Measurements from ENCODE around the gene KREMEN1. TPM values are rescaled to one million over a fixed set of nuclear protein-coding genes. Genes with fewer than 3 reads are reported as not detected.

KREMEN1 gene
- total RNA-seq, 1 donor from 2014 or later = 23.5 TPM

DNA sequence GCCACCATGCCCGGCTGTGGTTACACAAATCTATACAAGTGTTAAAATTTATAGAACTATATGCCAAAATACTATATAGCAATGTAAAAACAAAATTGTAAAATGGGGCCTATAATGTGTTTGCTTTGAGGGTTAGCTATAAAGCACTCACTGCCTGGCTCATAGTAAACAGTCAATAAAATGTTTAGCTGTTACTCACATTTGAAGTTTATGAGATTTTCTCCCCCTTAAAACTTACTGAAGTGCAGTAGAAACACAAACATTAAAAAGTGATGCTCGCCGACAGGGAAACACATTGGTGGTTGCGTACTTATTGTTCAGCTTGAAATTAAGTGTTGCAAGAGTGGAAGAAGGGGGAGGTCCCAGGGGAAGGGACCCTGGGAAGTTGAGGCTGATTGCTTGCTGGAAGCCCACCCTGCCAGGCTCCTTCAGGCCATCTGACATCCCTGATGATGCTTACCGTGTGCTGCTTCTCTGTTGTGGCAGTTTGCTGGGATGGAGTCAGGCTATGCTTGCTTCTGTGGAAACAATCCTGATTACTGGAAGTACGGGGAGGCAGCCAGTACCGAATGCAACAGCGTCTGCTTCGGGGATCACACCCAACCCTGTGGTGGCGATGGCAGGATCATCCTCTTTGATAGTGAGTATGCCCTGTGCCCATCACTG, 52.1 kb downstream of the KREMEN1 start:
- TF ChIP-seq, protein P1, sequence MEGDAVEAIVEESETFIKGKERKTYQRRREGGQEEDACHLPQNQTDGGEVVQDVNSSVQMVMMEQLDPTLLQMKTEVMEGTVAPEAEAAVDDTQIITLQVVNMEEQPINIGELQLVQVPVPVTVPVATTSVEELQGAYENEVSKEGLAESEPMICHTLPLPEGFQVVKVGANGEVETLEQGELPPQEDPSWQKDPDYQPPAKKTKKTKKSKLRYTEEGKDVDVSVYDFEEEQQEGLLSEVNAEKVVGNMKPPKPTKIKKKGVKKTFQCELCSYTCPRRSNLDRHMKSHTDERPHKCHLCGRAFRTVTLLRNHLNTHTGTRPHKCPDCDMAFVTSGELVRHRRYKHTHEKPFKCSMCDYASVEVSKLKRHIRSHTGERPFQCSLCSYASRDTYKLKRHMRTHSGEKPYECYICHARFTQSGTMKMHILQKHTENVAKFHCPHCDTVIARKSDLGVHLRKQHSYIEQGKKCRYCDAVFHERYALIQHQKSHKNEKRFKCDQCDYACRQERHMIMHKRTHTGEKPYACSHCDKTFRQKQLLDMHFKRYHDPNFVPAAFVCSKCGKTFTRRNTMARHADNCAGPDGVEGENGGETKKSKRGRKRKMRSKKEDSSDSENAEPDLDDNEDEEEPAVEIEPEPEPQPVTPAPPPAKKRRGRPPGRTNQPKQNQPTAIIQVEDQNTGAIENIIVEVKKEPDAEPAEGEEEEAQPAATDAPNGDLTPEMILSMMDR (IDR thresholded peaks at IDR 0.05) = no peak
- no peak overlapping the region for H3K4me3 ChIP-seq
- no peak overlapping the region for H3K27ac ChIP-seq
- DNase-seq (no peak), ATAC-seq (no peak)
- no peaks in the 10 kb centered on the region for H3K27me3 ChIP-seq (ENCODE audit: low read depth)
- H3K36me3 ChIP-seq = peaks cover 11% of the 10 kb centered on the region
- H3K9me3 ChIP-seq = no peaks in the 10 kb centered on the region
- H3K4me1 ChIP-seq = peaks cover 3% of the 10 kb centered on the region
- intact Hi-C loops (cut with DNase I) = no loop called here

DNA sequence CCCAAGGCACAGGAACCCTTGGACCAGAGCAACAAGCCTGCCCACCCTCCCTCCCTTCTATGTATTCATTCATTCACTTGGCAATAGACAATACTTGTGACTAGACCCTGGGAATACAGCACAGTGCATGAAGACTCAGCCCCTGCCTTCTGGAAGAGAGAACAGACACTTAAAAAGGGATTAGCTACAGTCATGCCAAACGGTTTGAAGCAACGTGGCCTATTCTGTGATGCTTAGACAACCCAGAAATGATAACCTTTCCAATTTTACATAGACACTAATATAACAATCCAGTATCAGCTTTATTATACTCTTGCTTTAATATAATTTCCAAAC, 52.6 kb downstream of the KREMEN1 start:
- intact Hi-C loops (cut with DNase I) = no loop called here
- Histone ChIP-seq H3K9me3 (no peaks in the 10 kb centered on the region), H3K27me3 (ENCODE audit: low read depth) (no peaks in the 10 kb centered on the region), H3K36me3 (peaks cover 11% of the 10 kb centered on the region), H3K4me1 (peaks cover 3% of the 10 kb centered on the region), H3K4me3 (no peak overlapping the region), H3K27ac (no peak overlapping the region)
- ATAC-seq (no peak), DNase-seq (no peak)
- TF ChIP-seq, protein P1 (IDR thresholded peaks at IDR 0.05) = no peak

DNA sequence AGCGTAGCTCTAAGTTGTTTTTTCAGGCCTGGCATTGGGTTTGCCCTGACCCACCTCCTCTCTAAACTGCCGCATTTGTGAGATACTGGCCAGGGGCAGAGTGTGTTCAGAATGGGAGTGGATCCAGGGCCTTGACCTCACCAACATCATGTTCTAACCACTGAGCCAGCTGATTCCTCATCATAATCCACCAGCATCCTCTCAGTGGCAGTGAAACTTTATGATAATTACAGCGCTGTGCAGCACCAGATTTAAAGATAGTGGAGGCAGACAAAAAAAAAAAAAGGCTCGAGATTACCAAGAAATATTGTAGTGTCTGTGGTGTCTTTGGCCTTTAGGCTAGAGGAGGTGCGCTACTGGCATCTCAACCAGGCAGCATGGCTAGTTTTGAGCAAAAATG, 53.0 kb downstream of the KREMEN1 start:
- H3K27ac ChIP-seq = no peak overlapping the region
- H3K4me3 ChIP-seq = no peak overlapping the region
- ATAC-seq = no peak

DNA sequence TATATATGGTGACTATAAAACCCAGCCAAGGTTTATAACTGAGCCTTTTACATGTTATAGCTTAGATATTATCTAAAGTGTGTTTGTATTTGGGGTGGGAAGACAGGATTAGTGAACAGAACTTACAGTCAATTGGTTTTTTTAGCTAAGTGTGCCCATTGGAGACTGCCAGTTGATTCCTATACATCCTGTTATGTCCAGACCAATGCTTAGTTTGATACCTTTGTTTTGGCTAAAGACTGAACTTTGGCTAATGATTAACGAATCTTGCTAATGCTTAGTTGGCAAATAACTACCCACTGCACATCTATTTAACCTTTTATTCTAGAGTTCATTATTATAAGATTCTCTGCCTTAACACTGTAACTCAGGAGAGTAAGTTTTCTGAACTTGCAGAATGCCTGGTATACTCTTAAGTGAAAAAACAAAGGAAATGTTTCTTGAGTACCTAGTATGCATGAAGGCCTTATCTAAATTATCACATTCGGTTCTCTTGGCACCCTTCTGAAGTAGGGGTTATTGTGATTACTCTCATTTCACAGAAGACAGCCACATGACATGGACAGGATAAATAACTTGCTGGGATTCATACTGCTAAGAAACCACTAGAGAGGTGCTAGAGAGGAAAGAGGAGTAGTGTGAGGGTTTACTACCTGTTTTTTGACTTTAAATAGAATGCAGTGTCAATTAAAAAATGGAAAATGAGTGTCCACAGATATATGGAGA, 54.0 kb downstream of the KREMEN1 start:
- peaks cover 11% of the 10 kb centered on the region for H3K36me3 ChIP-seq
- no peaks in the 10 kb centered on the region for H3K4me1 ChIP-seq
- no peaks in the 10 kb centered on the region for H3K27me3 ChIP-seq (ENCODE audit: low read depth)
- H3K9me3 ChIP-seq = no peaks in the 10 kb centered on the region
- no peak overlapping the region for H3K4me3 ChIP-seq
- DNase-seq = no peak
- TF ChIP-seq, protein P1 (IDR thresholded peaks at IDR 0.05) = no peak
- no peak overlapping the region for H3K27ac ChIP-seq
- intact Hi-C loops (cut with DNase I) = no loop called here
- no peak for ATAC-seq

More for the DNA sequence above, 53.0 kb downstream of the KREMEN1 start:
- DNase-seq = no peak
- Histone ChIP-seq H3K4me1 (peaks cover 3% of the 10 kb centered on the region), H3K36me3 (peaks cover 11% of the 10 kb centered on the region), H3K27me3 (ENCODE audit: low read depth) (no peaks in the 10 kb centered on the region), H3K9me3 (no peaks in the 10 kb centered on the region)
- TF ChIP-seq, protein P1 (IDR thresholded peaks at IDR 0.05) = no peak
- intact Hi-C loops (cut with DNase I) = no loop called here

DNA sequence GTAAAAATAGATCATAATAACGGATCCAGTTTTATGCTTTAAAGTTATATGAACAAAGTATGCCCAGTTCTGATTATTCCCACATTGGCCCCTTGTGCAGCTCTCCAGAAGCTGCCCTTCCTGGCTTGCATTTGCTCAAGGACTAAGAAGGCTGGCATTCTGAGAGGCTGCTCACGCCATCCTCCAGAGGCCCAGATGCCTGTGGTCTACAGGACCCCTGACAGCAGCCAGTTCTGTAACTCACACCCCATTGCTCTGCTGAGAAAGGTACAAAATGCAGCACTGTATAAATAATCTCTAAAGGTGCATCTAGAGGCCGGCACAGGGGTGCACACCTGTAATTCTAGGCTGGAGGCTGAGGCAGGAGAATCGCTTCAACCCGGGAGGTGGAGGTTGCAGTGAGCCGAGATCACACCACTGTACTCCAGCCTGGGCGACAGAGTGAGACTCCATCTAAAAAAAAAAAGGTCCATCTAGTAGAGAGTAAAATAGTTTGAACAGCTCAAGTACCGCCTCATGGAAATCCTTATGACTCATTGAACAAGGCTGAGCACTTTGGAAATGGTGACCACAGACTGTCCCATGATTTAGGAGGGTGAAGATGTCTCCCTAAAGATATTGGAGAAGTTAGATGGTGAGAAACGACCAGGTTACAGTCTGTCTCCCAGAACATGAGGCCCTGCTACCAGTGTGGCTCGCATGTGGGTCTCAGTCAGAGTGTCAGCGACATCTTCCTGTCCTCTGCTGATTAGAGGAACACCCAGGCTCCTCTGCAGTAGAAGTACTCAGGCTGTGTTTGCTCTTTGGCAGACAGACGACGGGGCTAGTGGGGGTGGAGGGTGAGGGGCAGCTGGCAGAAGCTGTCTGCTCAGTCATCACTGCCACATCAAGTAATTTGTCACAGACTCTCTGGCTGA, 56.3 kb downstream of the KREMEN1 start:
- Histone ChIP-seq H3K9me3 (no peaks in the 10 kb centered on the region), H3K4me3 (no peak overlapping the region), H3K4me1 (no peaks in the 10 kb centered on the region), H3K36me3 (peaks cover 14% of the 10 kb centered on the region), H3K27ac (no peak overlapping the region), H3K27me3 (ENCODE audit: low read depth) (no peaks in the 10 kb centered on the region)
- intact Hi-C loops (cut with DNase I) = no loop called here
- no peak for DNase-seq
- TF ChIP-seq, protein P1 (IDR thresholded peaks at IDR 0.05) = no peak
- ATAC-seq = peak; percentile 52 to 56
